GM13977 (cell line): ENCODE results near the gene TRAFD1.
A peak's percentile ranks its signal among the peaks of the same experiment; 100 is the strongest.

Experiments
- DNase-seq: peaks from one replicate; pipeline ENCODE4 v3.0.0; 2012; ENCODE audit warnings: low spot score
- CTCF ChIP-seq: IDR thresholded peaks from 2 replicates; pipeline ENCODE4 v1.5.1; 2012; ENCODE audit warnings: mild to moderate bottlenecking, control low read depth; ENCODE audit not compliant: insufficient read depth; ENCODE audit errors: extremely low read depth, missing control alignments
- in situ Hi-C: fragments of 300-500 bp; cut with MboI; formaldehyde crosslinking; loops from one replicate; pipeline ENCODE4 v1.12.0; 2022; ENCODE audit warnings: low sequenced_read_pairs, low pct_unique_long_range_greater_than_20kb, mixed read lengths, inconsistent platforms; ENCODE audit not compliant: unreplicated experiment

The TRAFD1 gene

GRCh38 chr12:112169161-112169872 lies 44.0 kb downstream of the TRAFD1 start:
- in situ Hi-C loops = loop anchor here (25.0 kb wide), 1 partner anchor 232 kb away; no protein-coding TSS in a partner anchor
- no peak for DNase-seq
- no peak for TF ChIP-seq CTCF

DNA sequence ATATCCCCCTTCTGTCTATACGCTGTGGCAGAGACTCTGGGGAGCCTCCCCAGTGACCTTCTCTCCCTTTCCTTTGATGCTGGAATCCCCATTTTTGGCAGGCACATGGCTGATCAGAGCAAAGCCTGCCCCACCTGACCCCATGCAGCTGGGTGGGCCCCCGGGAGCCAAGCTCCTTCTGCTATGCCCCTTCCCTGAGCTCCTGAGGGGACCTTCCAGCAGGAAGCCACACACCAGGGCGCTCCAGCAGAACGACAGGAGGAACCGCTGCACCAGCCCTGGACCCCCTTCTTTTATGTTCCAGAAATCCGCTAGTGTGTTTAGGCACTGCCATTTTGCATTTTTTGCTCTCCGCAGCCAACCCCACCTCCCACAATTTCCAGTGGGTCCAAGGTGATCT lies 44.6 kb downstream of the TRAFD1 start:
- no peak for TF ChIP-seq CTCF
- in situ Hi-C loops = loop anchor here (25.0 kb wide), 1 partner anchor 233 kb away; no protein-coding TSS in a partner anchor
- no peak for DNase-seq

GRCh38 chr12:112170376-112170775 lies 45.0 kb downstream of the TRAFD1 start:
- no peak for DNase-seq
- in situ Hi-C loops = loop anchor here (25.0 kb wide), 1 partner anchor 233 kb away; no protein-coding TSS in a partner anchor
- peak; percentile 63 for TF ChIP-seq CTCF

DNA sequence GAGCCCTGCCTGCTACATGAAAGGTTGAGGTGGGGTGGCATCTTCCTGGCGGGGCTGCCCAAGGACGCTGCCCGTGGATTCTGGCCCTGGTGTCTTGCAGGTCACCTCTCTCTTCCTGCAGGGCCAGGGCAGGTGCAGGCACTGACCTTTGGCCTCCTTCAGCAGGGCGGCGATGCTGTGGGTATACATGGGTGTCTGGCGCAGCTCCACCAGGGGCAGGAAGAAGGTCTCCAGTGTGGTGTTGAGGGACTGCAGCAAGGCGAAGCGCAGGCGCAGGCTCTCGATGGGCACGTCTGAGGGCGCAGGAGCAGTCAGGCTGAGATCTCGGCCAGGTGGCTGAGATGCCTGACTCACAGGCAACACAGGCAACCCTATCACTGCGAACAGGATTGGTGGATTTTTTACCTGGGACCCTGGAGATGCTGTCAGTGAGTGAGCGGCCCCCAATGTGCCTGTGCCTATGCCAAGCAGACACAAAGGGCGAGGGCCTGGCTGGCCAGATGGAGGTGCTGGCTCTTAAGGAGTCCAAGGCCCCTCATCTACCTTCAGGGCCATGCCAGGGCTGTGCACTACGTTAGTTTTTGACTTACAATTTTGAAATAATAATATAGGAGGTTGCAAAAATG lies 45.7 kb downstream of the TRAFD1 start:
- DNase-seq = no peak
- in situ Hi-C loops = loop anchor here (25.0 kb wide), 1 partner anchor 234 kb away; no protein-coding TSS in a partner anchor
- TF ChIP-seq CTCF = no peak

- in situ Hi-C loops = loop anchor here (25.0 kb wide), 1 partner anchor 235 kb away; no protein-coding TSS in a partner anchor
- TF ChIP-seq CTCF = no peak
- DNase-seq = no peak
These were observed 47.4 kb downstream of the TRAFD1 start for GRCh38 chr12:112172556-112173324.

GRCh38 chr12:112175361-112176155 lies 50.2 kb downstream of the TRAFD1 start:
- in situ Hi-C loops = no loop called here
- DNase-seq = no peak
- TF ChIP-seq CTCF = no peak
